Mucosa of descending colon (tissue), 3 donors: ENCODE measurements around the gene MIDN. TPM values are rescaled to one million over a fixed set of nuclear protein-coding genes. Genes with fewer than 3 reads are reported as not detected.

Experiments used
- ATAC-seq: fragments of 200-7000 bp; cut with Tn5 transposase; one replicate; pipeline ENCODE4 v1.9.1; 2020; ENCODE audit warnings: mild to moderate bottlenecking, moderate library complexity
- DNase-seq, 3 donors: peaks; one replicate each; pipeline ENCODE4 v3.0.0-alpha.2; 2020
- H3K36me3 ChIP-seq: fragments of 200-600 bp; one replicate; pipeline ENCODE4 v1.8.0; 2021; ENCODE audit warnings: low read depth, mild to moderate bottlenecking
- H3K4me1 ChIP-seq: fragments of 200-600 bp; one replicate; pipeline ENCODE4 v1.8.0; 2021; ENCODE audit warnings: low read depth, mild to moderate bottlenecking
- H3K4me3 ChIP-seq: fragments of 200-600 bp; one replicate; pipeline ENCODE4 v1.8.0; 2021; ENCODE audit warnings: mild to moderate bottlenecking
- H3K9me3 ChIP-seq: fragments of 200-600 bp; one replicate; pipeline ENCODE4 v1.8.0; 2021; ENCODE audit warnings: mild to moderate bottlenecking
- intact Hi-C, 2 donors: fragments of 100-400 bp; cut with DNase I in 1 of 2; cut with micrococcal nuclease in 1 of 2; formaldehyde crosslinking; loops; one replicate each; pipeline versions ENCODE4 v1.11.0 to v1.11.1; 2022; cut with DNase I, micrococcal nuclease
- total RNA-seq, 3 donors: library from RNA; stranded (reverse); fragmentation: NEBNext Ultra II Directional in 2 of 3; extraction: Animal tissue kit (Norgen Biotek cat#: 25700) in 2 of 3; gene quantifications; one replicate each; pipeline versions ENCODE4 v1.2.1 to v1.2.4, GENCODE V29; 2021 to 2023
- TF ChIP-seq, protein P1 (sequence below): fragments of 200-600 bp; IDR thresholded peaks from one replicate; pipeline ENCODE4 v1.8.0; 2022; ENCODE audit warnings: antibody characterized with exemption, mild to moderate bottlenecking
- donor health status: DM: no; HTN: no; CAD: no; lungs with moderate emphysema.
- donor health status: DM: no; HTN: no; CAD: no.
- donor health status: DM: no; HTN: yes; CAD: no.

The MIDN gene
- total RNA-seq, 3 donors from 2014 or later: 136 to 251 (median 213) TPM

DNA sequence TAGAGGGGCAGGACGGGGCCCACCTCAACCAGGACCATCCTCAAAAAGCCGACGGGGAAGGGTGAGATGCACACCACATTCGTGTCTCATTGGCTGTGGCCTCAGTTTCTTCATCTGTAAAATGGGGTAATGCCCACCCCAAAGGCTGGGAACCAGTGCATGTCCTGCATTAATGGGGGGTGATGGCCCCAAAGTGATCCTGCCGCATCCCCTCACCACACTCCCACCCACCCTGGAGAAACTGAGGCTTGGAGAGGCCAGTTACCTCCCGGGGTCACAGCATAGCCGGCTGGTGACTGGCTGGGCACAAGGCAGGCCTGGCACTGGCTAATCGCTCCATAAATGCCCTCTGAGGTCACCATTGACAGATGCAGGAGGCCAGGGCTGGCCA is 640 bp upstream of the MIDN start:
- peak overlapping the region; percentile 51 for H3K4me3 ChIP-seq
- no peaks in the 10 kb centered on the region for H3K9me3 ChIP-seq
- H3K4me1 ChIP-seq: peaks cover 62% of the 10 kb centered on the region
- H3K36me3 ChIP-seq: no peaks in the 10 kb centered on the region
- DNase-seq (no peak), ATAC-seq (no peak)
- intact Hi-C loops: no loop called here
- TF ChIP-seq, protein P1, sequence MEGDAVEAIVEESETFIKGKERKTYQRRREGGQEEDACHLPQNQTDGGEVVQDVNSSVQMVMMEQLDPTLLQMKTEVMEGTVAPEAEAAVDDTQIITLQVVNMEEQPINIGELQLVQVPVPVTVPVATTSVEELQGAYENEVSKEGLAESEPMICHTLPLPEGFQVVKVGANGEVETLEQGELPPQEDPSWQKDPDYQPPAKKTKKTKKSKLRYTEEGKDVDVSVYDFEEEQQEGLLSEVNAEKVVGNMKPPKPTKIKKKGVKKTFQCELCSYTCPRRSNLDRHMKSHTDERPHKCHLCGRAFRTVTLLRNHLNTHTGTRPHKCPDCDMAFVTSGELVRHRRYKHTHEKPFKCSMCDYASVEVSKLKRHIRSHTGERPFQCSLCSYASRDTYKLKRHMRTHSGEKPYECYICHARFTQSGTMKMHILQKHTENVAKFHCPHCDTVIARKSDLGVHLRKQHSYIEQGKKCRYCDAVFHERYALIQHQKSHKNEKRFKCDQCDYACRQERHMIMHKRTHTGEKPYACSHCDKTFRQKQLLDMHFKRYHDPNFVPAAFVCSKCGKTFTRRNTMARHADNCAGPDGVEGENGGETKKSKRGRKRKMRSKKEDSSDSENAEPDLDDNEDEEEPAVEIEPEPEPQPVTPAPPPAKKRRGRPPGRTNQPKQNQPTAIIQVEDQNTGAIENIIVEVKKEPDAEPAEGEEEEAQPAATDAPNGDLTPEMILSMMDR: no peak

DNA sequence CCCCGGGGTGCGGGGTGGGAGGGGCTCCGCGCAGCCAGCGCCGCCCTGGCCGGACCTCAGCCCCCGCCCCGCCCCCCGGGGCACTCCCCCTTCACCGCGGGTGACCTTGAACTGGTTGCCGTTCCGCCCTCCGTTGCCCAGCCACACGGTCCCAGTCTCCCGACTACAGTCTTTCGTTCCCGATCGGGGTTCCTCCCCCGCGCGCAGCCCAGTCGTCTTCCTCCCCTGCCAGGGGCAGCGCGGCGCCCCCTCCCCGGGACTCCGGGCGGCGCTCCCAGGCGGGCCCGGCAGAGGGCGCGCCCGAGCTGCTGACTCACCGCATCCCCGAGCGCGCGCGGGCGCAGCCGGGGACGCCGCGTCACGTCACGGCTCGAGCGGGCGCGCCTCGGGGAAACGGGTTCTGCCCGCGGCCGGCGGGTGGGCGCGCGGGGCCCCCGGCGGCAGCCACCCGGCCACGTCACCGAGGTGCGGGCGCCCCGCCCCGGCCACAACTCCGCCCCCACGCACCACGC is 459 bp downstream of the MIDN start:
- DNase-seq (peak; percentile 87 to 93 (median 90)), ATAC-seq (peak; percentile 18)
- H3K4me1 ChIP-seq: peaks cover 61% of the 10 kb centered on the region
- H3K4me3 ChIP-seq: peak overlapping the region; percentile 51
- H3K9me3 ChIP-seq: no peaks in the 10 kb centered on the region
- no peaks in the 10 kb centered on the region for H3K36me3 ChIP-seq
- intact Hi-C loops: no loop called here
- TF ChIP-seq, protein P1: peak; percentile 73

DNA sequence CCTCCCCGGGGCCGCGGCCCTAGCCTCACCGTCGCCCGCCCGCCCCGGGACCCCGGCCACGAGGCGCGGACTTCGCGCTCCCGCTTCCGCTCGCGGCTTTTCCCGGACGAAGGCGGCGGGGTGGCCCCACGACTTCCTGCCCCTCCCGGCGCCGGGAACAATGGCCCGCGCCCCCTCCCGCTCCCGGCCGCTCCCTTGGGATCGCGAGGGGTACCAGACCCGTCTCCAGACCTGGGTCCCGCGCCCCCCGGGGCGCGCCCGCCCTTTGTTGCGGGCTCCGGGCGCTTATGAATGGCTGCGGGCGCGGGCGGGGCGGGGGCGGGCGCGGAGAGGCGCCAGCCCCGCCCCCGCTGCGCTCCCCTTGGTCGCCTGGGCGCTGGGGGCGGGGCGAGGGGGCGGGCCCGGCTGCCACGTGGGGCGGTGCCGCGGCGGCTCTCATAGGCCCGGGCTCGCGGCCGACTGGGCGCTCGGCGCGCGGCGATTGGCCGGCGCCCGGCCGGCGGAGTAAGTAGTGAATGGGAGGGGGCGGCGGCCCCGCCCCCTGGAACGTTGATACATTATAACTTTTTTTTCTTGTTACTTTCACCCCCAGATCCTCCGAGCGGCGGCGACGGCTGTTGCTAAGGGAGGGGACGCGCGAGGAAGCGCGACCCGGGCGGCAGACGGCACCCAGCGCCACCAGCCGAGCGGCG is 1.1 kb downstream of the MIDN start:
- H3K9me3 ChIP-seq: no peaks in the 10 kb centered on the region
- intact Hi-C loops: no loop called here
- TF ChIP-seq, protein P1: no peak
- H3K4me1 ChIP-seq: peaks cover 61% of the 10 kb centered on the region
- ATAC-seq (peak; percentile 52), DNase-seq (peak; percentile 96 to 97 (median 96))
- peaks cover 4% of the 10 kb centered on the region for H3K36me3 ChIP-seq
- H3K4me3 ChIP-seq: peak overlapping the region; percentile 56

DNA sequence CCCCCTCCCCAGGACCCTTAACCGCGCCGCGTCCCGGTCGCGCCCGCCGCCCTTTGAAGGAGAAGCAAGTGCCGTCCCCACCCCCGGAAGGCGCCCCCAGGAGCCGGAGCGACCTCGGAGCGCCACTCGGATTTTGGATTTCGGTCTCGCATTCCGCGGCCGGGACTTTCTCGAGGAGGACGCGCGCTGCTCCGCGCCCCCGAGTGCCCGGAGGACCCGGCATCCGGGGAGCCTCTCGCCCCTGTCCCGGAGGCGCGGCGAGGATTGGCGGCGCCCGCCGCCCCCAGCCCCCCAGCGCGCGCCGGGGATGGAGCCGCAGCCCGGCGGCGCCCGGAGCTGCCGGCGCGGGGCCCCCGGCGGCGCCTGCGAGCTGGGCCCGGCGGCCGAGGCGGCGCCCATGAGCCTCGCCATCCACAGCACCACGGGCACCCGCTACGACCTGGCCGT is 1.6 kb downstream of the MIDN start:
- DNase-seq: no peak
- Histone ChIP-seq H3K4me3 (peak overlapping the region; percentile 56), H3K4me1 (peaks cover 60% of the 10 kb centered on the region), H3K36me3 (peaks cover 4% of the 10 kb centered on the region), H3K9me3 (no peaks in the 10 kb centered on the region)
- TF ChIP-seq, protein P1: no peak
- intact Hi-C loops: no loop called here
- ATAC-seq: no peak

DNA sequence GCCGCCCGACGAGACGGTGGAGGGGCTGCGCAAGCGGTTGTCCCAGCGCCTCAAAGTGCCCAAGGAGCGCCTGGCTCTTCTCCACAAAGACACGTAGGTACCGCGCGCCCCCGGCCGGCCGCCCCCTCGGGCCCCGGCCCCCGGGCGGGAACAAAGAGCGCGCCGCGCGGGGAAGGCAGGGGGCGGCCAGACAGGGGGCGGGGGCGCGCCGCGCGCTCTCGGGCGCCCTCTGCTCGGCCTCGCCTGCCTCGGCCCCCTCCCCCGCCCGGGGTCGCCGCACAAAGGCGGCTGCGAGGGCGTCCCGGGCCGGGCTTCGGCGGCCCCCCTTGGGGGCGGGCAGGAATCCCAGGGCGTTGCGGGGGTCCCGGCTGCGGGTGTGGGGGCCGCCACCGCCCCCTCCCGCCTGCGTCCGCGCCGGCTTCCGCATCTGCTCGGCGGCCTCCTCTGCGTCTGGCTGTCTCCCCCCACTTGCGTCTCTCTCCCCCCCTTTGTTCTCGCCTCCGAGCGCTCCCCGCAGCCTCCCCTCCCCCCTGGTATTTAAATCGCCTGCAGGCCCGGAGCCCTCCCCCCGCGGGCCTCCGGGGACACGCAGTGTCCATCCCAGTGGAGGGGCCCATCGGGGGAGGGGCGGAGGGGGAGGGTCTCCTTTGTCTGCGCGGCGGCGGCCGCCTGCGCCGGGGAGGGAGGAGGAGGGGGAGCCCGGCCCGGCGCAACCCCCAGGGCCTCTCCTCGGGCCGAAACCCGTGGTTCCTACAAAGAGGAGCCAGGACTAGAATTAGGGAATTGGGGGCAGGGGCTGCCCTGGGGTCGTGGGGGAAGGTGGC is 2.3 kb downstream of the MIDN start:
- H3K4me1 ChIP-seq: peaks cover 60% of the 10 kb centered on the region
- ATAC-seq (no peak), DNase-seq (peak; percentile 70 to 87 (median 75))
- intact Hi-C loops: no loop called here
- H3K4me3 ChIP-seq: peak overlapping the region; percentile 56
- peaks cover 7% of the 10 kb centered on the region for H3K36me3 ChIP-seq
- TF ChIP-seq, protein P1: no peak
- H3K9me3 ChIP-seq: no peaks in the 10 kb centered on the region
